Neural cell (in vitro differentiated cells): ENCODE data around the gene TMEM170B. TPM values are rescaled to one million over a fixed set of nuclear protein-coding genes. Genes with fewer than 3 reads are reported as not detected.

ENCODE experiments used
- H2AFZ ChIP-seq: fragments of 200-600, 300-800 bp; sonication (generic), shearing (Covaris generic); 2 replicates; pipeline ENCODE4 v1.6.0; 2014; ENCODE audit warnings: low read depth, mild to moderate bottlenecking, antibody characterized with exemption, low read length, moderate library complexity
- H3F3A ChIP-seq: fragments of 200-600 bp; shearing (Covaris generic); 2 replicates; pipeline ENCODE4 v1.6.1; 2016; ENCODE audit warnings: mild to moderate bottlenecking, moderate library complexity, mixed read lengths, antibody characterized with exemption, low read length; ENCODE audit not compliant: insufficient read depth, poor library complexity, severe bottlenecking
- H3K27ac ChIP-seq: fragments of 200-600, 300-800 bp; sonication (generic), shearing (Covaris generic); 2 replicates; pipeline ENCODE4 v1.5.1; 2014; ENCODE audit warnings: mild to moderate bottlenecking, low read length, moderate library complexity
- H3K27me3 ChIP-seq: fragments of 300-800, 200-600 bp; sonication (generic), shearing (Covaris generic); 2 replicates; pipeline ENCODE4 v1.6.0; 2014; ENCODE audit warnings: mild to moderate bottlenecking, low read depth, low read length, moderate library complexity; ENCODE audit not compliant: insufficient read depth
- H3K36me3 ChIP-seq: fragments of 300-800, 200-600 bp; sonication (generic), shearing (Covaris generic); 2 replicates; pipeline ENCODE4 v1.5.1; 2014; ENCODE audit warnings: mild to moderate bottlenecking, antibody characterized with exemption, low read length, moderate library complexity; ENCODE audit not compliant: insufficient read depth
- H3K4me2 ChIP-seq: fragments of 300-800, 200-600 bp; sonication (generic), shearing (Covaris generic); 2 replicates; pipeline ENCODE4 v1.6.0; 2014; ENCODE audit warnings: mild to moderate bottlenecking, low read length
- H3K4me3 ChIP-seq: fragments of 300-800, 200-600 bp; sonication (generic), shearing (Covaris generic); 2 replicates; pipeline ENCODE4 v1.5.1; 2014; ENCODE audit warnings: mild to moderate bottlenecking, low read length, moderate library complexity
- H3K79me2 ChIP-seq: fragments of 200-600 bp; shearing (Covaris generic); replicated peaks from 2 replicates; pipeline ENCODE4 v1.6.0; 2014; ENCODE audit warnings: mild to moderate bottlenecking, low read length, moderate library complexity; ENCODE audit not compliant: insufficient read depth
- H3K9ac ChIP-seq: fragments of 300-800, 200-600 bp; sonication (generic), shearing (Covaris generic); 2 replicates; pipeline ENCODE4 v1.6.1; 2016; ENCODE audit warnings: mild to moderate bottlenecking, low read length, mixed read lengths
- H3K9me2 ChIP-seq: fragments of 200-600 bp; shearing (Covaris generic); 2 replicates; pipeline ENCODE4 v1.6.1; 2016; ENCODE audit warnings: mild to moderate bottlenecking, low read length, mixed read lengths; ENCODE audit not compliant: insufficient read depth
- H3K9me3 ChIP-seq: fragments of 200-600, 300-800 bp; sonication (generic), shearing (Covaris generic); 2 replicates; pipeline ENCODE4 v1.6.1; 2016; ENCODE audit warnings: mild to moderate bottlenecking, mixed run types, low read length, moderate library complexity, mixed read lengths
- H4K20me1 ChIP-seq: fragments of 200-600 bp; shearing (Covaris generic); 2 replicates; pipeline ENCODE4 v1.6.1; 2016; ENCODE audit warnings: mild to moderate bottlenecking, mixed run types; ENCODE audit not compliant: insufficient read depth
- EP300 ChIP-seq: fragments of 450-650 bp; conservative IDR thresholded peaks from 2 replicates; pipeline ENCODE4 v1.6.1; 2014; ENCODE audit warnings: antibody characterized with exemption, mild to moderate bottlenecking, moderate library complexity; ENCODE audit not compliant: poor library complexity, severe bottlenecking
- EZH2 ChIP-seq: fragments of 200-600, 300-800 bp; shearing (Covaris generic), sonication (generic); IDR thresholded peaks from 2 replicates; pipeline ENCODE4 v1.6.1; 2014; ENCODE audit warnings: antibody characterized with exemption, low read length, borderline replicate concordance, mild to moderate bottlenecking; ENCODE audit not compliant: insufficient read depth, poor library complexity, severe bottlenecking
- MXI1 ChIP-seq: fragments of 450-650 bp; conservative IDR thresholded peaks from 2 replicates; pipeline ENCODE4 v1.6.1; 2014; ENCODE audit warnings: antibody characterized with exemption, mild to moderate bottlenecking; ENCODE audit not compliant: poor library complexity, severe bottlenecking
- POLR2AphosphoS5 ChIP-seq: IDR thresholded peaks from 2 replicates; pipeline ENCODE4 v1.6.1; 2012
- RAD21 ChIP-seq: fragments of 450-650 bp; conservative IDR thresholded peaks from 2 replicates; pipeline ENCODE4 v1.6.1; 2014; ENCODE audit warnings: antibody characterized with exemption, mild to moderate bottlenecking, moderate library complexity
- SMC3 ChIP-seq: fragments of 450-650 bp; conservative IDR thresholded peaks from 2 replicates; pipeline ENCODE4 v1.6.1; 2014; ENCODE audit warnings: antibody characterized with exemption, mild to moderate bottlenecking, moderate library complexity; ENCODE audit not compliant: poor library complexity
- TAF1 ChIP-seq: IDR thresholded peaks from 2 replicates; pipeline ENCODE4 v1.6.1; 2012; ENCODE audit warnings: low read depth
- polyA plus RNA-seq: library from polyadenylated mRNA; depleted of rRNA; stranded (reverse); fragments of >200 nt; gene quantifications from 2 replicates; pipeline ENCODE4 v1.2.3, GENCODE V29; 2014
- TF ChIP-seq, protein P1 (sequence below): IDR thresholded peaks from 2 replicates; pipeline ENCODE4 v1.6.1; 2012; ENCODE audit warnings: borderline replicate concordance
- TF ChIP-seq, protein P2 (sequence below): fragments of 450-650 bp; IDR thresholded peaks from 2 replicates; pipeline ENCODE4 v1.5.1; 2014; ENCODE audit warnings: antibody characterized with exemption, mild to moderate bottlenecking, moderate library complexity; ENCODE audit not compliant: poor library complexity, severe bottlenecking

Gene TMEM170B
- polyA plus RNA-seq, 1 donor from 2014 or later, result 29.1 TPM

DNA sequence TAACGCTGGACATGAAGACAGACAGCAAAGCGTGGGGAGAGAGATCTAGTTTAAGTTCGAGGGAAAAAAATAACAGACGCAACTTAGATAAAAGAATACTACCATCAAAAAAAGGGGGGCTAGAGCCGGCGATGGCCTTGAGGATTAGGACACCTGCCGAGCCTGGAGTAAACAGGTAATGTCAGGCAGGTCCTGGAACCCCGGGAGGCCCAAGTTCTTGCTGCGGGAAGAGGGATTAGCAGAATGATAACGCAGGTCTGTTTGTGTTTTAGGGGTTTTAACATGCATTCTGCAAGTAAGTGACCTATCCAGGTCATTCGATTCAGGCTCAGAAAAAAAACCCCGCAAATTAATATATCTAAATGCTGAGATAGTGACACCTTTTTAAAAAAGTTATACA lies 754 bp upstream of the TMEM170B start:
- TF ChIP-seq, protein P1, sequence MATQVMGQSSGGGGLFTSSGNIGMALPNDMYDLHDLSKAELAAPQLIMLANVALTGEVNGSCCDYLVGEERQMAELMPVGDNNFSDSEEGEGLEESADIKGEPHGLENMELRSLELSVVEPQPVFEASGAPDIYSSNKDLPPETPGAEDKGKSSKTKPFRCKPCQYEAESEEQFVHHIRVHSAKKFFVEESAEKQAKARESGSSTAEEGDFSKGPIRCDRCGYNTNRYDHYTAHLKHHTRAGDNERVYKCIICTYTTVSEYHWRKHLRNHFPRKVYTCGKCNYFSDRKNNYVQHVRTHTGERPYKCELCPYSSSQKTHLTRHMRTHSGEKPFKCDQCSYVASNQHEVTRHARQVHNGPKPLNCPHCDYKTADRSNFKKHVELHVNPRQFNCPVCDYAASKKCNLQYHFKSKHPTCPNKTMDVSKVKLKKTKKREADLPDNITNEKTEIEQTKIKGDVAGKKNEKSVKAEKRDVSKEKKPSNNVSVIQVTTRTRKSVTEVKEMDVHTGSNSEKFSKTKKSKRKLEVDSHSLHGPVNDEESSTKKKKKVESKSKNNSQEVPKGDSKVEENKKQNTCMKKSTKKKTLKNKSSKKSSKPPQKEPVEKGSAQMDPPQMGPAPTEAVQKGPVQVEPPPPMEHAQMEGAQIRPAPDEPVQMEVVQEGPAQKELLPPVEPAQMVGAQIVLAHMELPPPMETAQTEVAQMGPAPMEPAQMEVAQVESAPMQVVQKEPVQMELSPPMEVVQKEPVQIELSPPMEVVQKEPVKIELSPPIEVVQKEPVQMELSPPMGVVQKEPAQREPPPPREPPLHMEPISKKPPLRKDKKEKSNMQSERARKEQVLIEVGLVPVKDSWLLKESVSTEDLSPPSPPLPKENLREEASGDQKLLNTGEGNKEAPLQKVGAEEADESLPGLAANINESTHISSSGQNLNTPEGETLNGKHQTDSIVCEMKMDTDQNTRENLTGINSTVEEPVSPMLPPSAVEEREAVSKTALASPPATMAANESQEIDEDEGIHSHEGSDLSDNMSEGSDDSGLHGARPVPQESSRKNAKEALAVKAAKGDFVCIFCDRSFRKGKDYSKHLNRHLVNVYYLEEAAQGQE, result peak; percentile 14
- TF ChIP-seq RAD21 (no peak), TAF1 (no peak), MXI1 (no peak), POLR2AphosphoS5 (no peak)
- H3K9me3 ChIP-seq, result no peaks in the 10 kb centered on the region
- peak overlapping the region; percentile 65 for H3K9ac ChIP-seq
- H3K9me2 ChIP-seq, result no peaks in the 10 kb centered on the region
- H3K36me3 ChIP-seq, result no peaks in the 10 kb centered on the region
- peak overlapping the region; percentile 37 for H2AFZ ChIP-seq
- no peaks in the 10 kb centered on the region for H4K20me1 ChIP-seq
- no peaks in the 10 kb centered on the region for H3F3A ChIP-seq
- peak overlapping the region; percentile 54 for H3K4me2 ChIP-seq
- H3K79me2 ChIP-seq, result peaks cover 36% of the 10 kb centered on the region
- H3K27ac ChIP-seq, result peak overlapping the region; percentile 28
- peak overlapping the region; percentile 78 for H3K4me3 ChIP-seq
- H3K27me3 ChIP-seq, result no peaks in the 10 kb centered on the region

DNA sequence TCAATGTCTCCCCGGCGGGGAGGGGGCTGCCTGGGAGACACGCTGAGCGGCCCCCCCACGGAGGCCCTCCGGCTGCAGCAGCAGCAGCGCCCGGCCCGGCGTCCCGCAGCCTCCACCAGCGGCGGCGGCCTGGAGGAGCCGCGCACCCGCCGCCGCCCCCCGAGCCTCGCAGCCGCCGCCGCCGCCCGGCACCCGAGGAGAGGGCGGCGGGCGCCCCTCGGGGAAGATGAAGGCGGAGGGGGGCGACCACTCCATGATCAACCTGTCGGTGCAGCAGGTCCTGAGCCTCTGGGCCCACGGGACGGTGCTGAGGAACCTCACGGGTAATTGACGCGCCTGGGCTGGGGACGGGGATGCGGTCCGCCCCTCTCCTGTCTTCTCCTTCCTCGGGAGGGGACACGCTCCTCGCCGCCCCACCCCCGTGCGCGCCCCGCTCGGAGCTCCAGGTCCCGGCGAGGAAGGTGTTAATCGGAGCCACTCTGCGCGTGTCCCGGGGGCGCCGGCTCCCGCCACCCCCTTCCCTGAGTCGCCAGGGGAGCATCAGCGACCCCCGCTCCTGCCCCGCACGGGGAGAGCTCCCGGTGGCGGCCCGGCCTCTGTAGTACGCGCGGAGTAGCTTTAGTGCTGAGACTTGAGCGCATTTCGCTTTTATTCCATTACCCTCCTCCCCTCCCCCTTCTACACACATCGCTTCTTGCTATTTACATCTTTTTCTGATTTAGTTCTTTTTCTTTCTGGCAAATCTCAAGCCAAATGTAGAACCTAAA lies 686 bp downstream of the TMEM170B start:
- no peaks in the 10 kb centered on the region for H3K36me3 ChIP-seq
- H3K4me3 ChIP-seq, result peak overlapping the region; percentile 87
- TF ChIP-seq EZH2, result no peak
- peak; percentile 21 for TF ChIP-seq MXI1
- TF ChIP-seq TAF1, result no peak
- no peak for TF ChIP-seq EP300
- peak; percentile 9 for TF ChIP-seq POLR2AphosphoS5
- no peak for TF ChIP-seq SMC3
- H3K4me2 ChIP-seq, result peak overlapping the region; percentile 86
- peak overlapping the region; percentile 59 for H3K27ac ChIP-seq
- no peaks in the 10 kb centered on the region for H3K9me2 ChIP-seq
- H3K9me3 ChIP-seq, result no peaks in the 10 kb centered on the region
- H3K9ac ChIP-seq, result peak overlapping the region; percentile 84
- no peaks in the 10 kb centered on the region for H4K20me1 ChIP-seq
- H3K79me2 ChIP-seq, result peaks cover 49% of the 10 kb centered on the region
- H2AFZ ChIP-seq, result no peak overlapping the region
- no peaks in the 10 kb centered on the region for H3F3A ChIP-seq
- no peaks in the 10 kb centered on the region for H3K27me3 ChIP-seq

DNA sequence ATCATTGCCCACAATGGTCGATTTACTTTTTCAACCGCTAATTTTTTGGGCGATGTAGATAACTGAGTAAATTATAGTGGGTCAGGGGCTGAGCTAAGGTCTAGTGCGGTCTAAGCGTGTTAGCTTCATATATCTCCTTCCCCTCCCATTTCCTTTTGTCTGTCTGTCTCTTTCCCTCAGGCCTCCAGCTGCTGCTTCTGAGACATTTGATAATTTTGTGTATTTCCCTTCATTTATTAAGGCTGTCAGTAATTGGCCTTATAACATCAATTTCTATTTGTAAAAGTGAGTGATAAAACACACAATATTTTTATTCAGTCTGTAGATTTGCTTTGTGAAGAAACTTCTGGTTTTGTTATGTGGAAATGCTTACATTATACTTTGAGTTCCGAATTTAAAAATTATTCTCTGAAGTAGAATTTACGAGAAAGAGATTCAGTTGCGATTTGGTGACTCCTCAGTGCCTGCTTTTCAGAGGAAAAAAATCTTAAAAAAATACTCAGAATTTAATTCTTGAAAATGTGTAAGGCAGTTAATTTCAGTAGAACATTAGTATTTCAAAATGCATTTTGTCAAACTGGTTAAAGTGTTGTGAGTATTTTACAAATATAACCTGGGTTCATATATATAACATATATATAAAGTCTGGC lies 1.4 kb downstream of the TMEM170B start:
- Histone ChIP-seq H3K27me3 (no peaks in the 10 kb centered on the region), H3F3A (no peaks in the 10 kb centered on the region), H3K79me2 (peaks cover 56% of the 10 kb centered on the region), H3K9me2 (no peaks in the 10 kb centered on the region), H3K4me3 (peak overlapping the region; percentile 87), H4K20me1 (no peaks in the 10 kb centered on the region), H3K9ac (peak overlapping the region; percentile 84), H3K36me3 (no peaks in the 10 kb centered on the region), H3K27ac (peak overlapping the region; percentile 59), H3K4me2 (peak overlapping the region; percentile 86), H2AFZ (no peak overlapping the region), H3K9me3 (no peaks in the 10 kb centered on the region)
- no peak for TF ChIP-seq MXI1
- TF ChIP-seq RAD21, result no peak
- no peak for TF ChIP-seq TAF1
- TF ChIP-seq, protein P1, result no peak
- peak; percentile 4 for TF ChIP-seq POLR2AphosphoS5
- TF ChIP-seq, protein P2, sequence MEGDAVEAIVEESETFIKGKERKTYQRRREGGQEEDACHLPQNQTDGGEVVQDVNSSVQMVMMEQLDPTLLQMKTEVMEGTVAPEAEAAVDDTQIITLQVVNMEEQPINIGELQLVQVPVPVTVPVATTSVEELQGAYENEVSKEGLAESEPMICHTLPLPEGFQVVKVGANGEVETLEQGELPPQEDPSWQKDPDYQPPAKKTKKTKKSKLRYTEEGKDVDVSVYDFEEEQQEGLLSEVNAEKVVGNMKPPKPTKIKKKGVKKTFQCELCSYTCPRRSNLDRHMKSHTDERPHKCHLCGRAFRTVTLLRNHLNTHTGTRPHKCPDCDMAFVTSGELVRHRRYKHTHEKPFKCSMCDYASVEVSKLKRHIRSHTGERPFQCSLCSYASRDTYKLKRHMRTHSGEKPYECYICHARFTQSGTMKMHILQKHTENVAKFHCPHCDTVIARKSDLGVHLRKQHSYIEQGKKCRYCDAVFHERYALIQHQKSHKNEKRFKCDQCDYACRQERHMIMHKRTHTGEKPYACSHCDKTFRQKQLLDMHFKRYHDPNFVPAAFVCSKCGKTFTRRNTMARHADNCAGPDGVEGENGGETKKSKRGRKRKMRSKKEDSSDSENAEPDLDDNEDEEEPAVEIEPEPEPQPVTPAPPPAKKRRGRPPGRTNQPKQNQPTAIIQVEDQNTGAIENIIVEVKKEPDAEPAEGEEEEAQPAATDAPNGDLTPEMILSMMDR, result no peak
